HEK293 (cell line): Measurements from ENCODE around the gene TRUB2.

Experiments
- TF ChIP-seq, protein P1 (sequence below): fragments of 450-650 bp; formaldehyde crosslinking; IDR thresholded peaks from 2 replicates; pipeline ENCODE4 v1.5.1; 2016; ENCODE audit warnings: missing biosample characterization, missing genetic modification characterization
- TF ChIP-seq, protein P2 (sequence below): fragments of 450-650 bp; formaldehyde crosslinking; IDR thresholded peaks from 2 replicates; pipeline ENCODE4 v1.5.1; 2016; ENCODE audit warnings: missing biosample characterization, missing genetic modification characterization
- TF ChIP-seq, protein P3 (sequence below): fragments of 450-650 bp; formaldehyde crosslinking; IDR thresholded peaks from 2 replicates; pipeline ENCODE4 v1.5.1; 2016; ENCODE audit warnings: missing biosample characterization, missing genetic modification characterization

DNA sequence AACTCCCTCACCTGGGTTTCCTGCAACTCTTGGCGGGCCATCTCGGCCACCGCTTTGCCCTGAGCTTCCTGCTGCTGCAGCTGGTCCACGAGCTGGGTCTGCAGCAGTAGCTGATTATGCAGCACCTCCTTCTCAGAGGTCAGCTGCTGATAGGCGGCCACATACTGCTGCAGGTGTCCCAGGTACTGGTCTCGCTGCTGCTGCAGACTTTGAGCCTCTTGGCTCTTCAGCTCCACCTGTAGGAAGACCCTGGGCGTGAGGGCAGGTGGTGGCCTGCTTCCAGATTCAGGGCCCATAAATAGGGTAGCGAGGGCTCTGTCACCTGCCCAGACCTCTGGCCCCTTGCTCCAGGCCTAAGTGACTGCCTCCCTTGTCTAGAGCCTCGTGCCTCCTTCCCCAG is 63.1 kb downstream of the TRUB2 start:
- TF ChIP-seq, protein P1, sequence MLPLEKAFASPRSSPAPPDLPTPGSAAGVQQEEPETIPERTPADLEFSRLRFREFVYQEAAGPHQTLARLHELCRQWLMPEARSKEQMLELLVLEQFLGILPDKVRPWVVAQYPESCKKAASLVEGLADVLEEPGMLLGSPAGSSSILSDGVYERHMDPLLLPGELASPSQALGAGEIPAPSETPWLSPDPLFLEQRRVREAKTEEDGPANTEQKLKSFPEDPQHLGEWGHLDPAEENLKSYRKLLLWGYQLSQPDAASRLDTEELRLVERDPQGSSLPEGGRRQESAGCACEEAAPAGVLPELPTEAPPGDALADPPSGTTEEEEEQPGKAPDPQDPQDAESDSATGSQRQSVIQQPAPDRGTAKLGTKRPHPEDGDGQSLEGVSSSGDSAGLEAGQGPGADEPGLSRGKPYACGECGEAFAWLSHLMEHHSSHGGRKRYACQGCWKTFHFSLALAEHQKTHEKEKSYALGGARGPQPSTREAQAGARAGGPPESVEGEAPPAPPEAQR (tag by site-specific recombination): no peak
- TF ChIP-seq, protein P2, sequence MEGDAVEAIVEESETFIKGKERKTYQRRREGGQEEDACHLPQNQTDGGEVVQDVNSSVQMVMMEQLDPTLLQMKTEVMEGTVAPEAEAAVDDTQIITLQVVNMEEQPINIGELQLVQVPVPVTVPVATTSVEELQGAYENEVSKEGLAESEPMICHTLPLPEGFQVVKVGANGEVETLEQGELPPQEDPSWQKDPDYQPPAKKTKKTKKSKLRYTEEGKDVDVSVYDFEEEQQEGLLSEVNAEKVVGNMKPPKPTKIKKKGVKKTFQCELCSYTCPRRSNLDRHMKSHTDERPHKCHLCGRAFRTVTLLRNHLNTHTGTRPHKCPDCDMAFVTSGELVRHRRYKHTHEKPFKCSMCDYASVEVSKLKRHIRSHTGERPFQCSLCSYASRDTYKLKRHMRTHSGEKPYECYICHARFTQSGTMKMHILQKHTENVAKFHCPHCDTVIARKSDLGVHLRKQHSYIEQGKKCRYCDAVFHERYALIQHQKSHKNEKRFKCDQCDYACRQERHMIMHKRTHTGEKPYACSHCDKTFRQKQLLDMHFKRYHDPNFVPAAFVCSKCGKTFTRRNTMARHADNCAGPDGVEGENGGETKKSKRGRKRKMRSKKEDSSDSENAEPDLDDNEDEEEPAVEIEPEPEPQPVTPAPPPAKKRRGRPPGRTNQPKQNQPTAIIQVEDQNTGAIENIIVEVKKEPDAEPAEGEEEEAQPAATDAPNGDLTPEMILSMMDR: no peak
- TF ChIP-seq, protein P3, sequence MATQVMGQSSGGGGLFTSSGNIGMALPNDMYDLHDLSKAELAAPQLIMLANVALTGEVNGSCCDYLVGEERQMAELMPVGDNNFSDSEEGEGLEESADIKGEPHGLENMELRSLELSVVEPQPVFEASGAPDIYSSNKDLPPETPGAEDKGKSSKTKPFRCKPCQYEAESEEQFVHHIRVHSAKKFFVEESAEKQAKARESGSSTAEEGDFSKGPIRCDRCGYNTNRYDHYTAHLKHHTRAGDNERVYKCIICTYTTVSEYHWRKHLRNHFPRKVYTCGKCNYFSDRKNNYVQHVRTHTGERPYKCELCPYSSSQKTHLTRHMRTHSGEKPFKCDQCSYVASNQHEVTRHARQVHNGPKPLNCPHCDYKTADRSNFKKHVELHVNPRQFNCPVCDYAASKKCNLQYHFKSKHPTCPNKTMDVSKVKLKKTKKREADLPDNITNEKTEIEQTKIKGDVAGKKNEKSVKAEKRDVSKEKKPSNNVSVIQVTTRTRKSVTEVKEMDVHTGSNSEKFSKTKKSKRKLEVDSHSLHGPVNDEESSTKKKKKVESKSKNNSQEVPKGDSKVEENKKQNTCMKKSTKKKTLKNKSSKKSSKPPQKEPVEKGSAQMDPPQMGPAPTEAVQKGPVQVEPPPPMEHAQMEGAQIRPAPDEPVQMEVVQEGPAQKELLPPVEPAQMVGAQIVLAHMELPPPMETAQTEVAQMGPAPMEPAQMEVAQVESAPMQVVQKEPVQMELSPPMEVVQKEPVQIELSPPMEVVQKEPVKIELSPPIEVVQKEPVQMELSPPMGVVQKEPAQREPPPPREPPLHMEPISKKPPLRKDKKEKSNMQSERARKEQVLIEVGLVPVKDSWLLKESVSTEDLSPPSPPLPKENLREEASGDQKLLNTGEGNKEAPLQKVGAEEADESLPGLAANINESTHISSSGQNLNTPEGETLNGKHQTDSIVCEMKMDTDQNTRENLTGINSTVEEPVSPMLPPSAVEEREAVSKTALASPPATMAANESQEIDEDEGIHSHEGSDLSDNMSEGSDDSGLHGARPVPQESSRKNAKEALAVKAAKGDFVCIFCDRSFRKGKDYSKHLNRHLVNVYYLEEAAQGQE (tag by site-specific recombination): no peak
